ENCODE results near the gene KDM4B. TPM values are rescaled to one million over a fixed set of nuclear protein-coding genes. Genes with fewer than 3 reads are reported as not detected.
"Not testable (repeated sequence)": the region's sequence is repeated elsewhere in the genome, so short reads cannot be mapped to it uniquely, and the experiment has no call there.

KDM4B gene
- total RNA-seq, 4 donors from 2014 or later, result 29.2 to 43.8 (median 38.7) TPM

DNA sequence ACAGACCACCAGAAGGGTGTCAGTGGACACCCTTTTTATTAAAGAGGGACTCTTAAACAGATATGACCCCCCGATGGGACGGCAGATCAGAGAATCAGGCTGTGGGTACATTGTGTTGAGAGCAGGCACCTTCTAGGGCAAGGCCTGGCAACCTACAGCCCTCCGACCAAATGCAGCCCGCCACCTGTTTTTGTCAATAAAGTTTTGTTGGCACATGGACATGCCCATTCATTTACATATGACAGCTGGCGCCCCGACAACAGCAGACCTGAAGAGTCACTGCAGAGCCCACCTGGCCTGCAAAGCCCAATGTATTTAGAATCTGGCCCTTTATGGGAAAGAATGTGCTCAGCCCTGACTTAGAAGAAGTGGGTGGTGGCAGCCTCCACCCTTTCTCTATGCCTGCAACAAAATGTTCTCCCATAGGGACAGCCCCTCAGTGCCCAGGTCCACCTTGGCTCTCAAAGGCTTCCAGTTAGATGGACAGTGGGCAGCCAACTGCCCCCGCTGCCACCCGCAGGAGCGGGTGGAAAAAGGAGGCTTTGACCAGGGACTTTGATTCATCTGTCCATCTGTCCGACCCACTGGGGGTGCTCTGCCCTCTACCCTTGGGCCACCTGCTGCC is 186.8 kb downstream of the KDM4B start:
- H3K27ac ChIP-seq, result no peak overlapping the region
- no peak overlapping the region for H3K4me3 ChIP-seq
- TF ChIP-seq POLR2A (IDR thresholded peaks at IDR 0.05), result no peak
- TF ChIP-seq POLR2AphosphoS5 (IDR thresholded peaks at IDR 0.05), result no peak
- TF ChIP-seq EP300 (IDR thresholded peaks at IDR 0.05), result no peak
- no peak for TF ChIP-seq CTCF (IDR thresholded peaks at IDR 0.05)
- no peaks in the 10 kb centered on the region for H3K27me3 ChIP-seq
- no peaks in the 10 kb centered on the region for H3K4me1 ChIP-seq
- peaks cover 0 to 25% (median 0%) of the 10 kb centered on the region in 3 donors for H3K9me3 ChIP-seq
- 89% methylated on average over 3 of the region's 10 CpGs; no CpG with 5 or more reads in 1 of the 2 donors for WGBS, 2 donors (ENCODE audit: low coverage in 1 of 2)
- peaks cover 0 to 28% of the 10 kb centered on the region in 2 donors for H3K36me3 ChIP-seq
- no peak for ATAC-seq

- TF ChIP-seq POLR2A (IDR thresholded peaks at IDR 0.05) (no peak), CTCF (IDR thresholded peaks at IDR 0.05) (no peak), POLR2AphosphoS5 (IDR thresholded peaks at IDR 0.05) (no peak)
Observed at GRCh38 chr19:5156231-5156986, 187.5 kb downstream of the KDM4B start.

DNA sequence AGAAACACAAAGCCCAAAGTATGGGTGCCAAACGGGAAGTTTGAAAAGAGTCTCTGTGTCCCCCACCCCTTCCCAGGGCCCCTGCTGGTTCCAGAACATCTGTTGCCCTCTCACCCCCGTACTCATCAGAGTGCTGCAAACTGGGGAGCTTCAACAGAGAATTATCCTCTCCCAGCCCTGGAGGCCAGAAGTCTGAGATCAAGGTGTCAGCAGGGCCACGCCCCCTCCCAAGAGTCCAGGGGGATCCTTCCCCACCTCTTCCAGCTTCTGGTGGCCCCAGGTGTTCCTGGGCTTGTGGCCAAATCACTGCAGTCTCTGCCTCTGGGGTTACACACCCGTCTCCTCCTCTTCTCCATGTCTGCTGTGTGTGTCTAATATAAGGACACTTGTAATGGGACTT is 188.3 kb downstream of the KDM4B start:
- Histone ChIP-seq H3K9me3 (peaks cover 0 to 25% (median 0%) of the 10 kb centered on the region in 3 donors), H3K36me3 (peaks cover 0 to 13% of the 10 kb centered on the region in 2 donors), H3K27me3 (no peaks in the 10 kb centered on the region), H3K4me3 (no peak overlapping the region), H3K27ac (no peak overlapping the region), H3K4me1 (no peaks in the 10 kb centered on the region)
- TF ChIP-seq POLR2A (IDR thresholded peaks at IDR 0.05), result no peak
- no peak for TF ChIP-seq POLR2AphosphoS5 (IDR thresholded peaks at IDR 0.05)
- WGBS, 2 donors (ENCODE audit: low coverage in 1 of 2), result 35% methylated on average over 2 of the region's 4 CpGs; no CpG with 5 or more reads in 1 of the 2 donors
- no peak for ATAC-seq

More at GRCh38 chr19:5156231-5156986, 187.5 kb downstream of the KDM4B start:
- Histone ChIP-seq H3K9me3 (peaks cover 0 to 25% (median 0%) of the 10 kb centered on the region in 3 donors), H3K27me3 (no peaks in the 10 kb centered on the region), H3K36me3 (peaks cover 0 to 20% of the 10 kb centered on the region in 2 donors), H3K4me3 (no peak overlapping the region), H3K27ac (no peak overlapping the region), H3K4me1 (no peaks in the 10 kb centered on the region)
- ATAC-seq, result no peak
- WGBS, 2 donors (ENCODE audit: low coverage in 1 of 2), result 36 to 55% methylated on average over 3 to 5 of the region's 23 CpGs

GRCh38 chr19:5158549-5159134 is 189.7 kb downstream of the KDM4B start:
- WGBS, 2 donors (ENCODE audit: low coverage in 1 of 2), result 97 to 100% methylated on average over 3 to 7 of the region's 7 CpGs
- not testable (repeated sequence) for H3K4me3 ChIP-seq, H3K27me3 ChIP-seq, H3K4me1 ChIP-seq, ATAC-seq, H3K36me3 ChIP-seq, H3K27ac ChIP-seq
- peaks cover 0 to 25% (median 0%) of the 10 kb centered on the region in 3 donors for H3K9me3 ChIP-seq

- not testable (repeated sequence) for H3K27me3 ChIP-seq, ATAC-seq, H3K27ac ChIP-seq, H3K4me3 ChIP-seq, H3K36me3 ChIP-seq, H3K4me1 ChIP-seq
- WGBS, 2 donors (ENCODE audit: low coverage in 1 of 2), result 55% methylated on average over 2 of the region's 2 CpGs; no CpG with 5 or more reads in 1 of the 2 donors
- peaks cover 0 to 31% (median 0%) of the 10 kb centered on the region in 3 donors for H3K9me3 ChIP-seq
Observed at GRCh38 chr19:5160158-5160795, 191.4 kb downstream of the KDM4B start.

DNA sequence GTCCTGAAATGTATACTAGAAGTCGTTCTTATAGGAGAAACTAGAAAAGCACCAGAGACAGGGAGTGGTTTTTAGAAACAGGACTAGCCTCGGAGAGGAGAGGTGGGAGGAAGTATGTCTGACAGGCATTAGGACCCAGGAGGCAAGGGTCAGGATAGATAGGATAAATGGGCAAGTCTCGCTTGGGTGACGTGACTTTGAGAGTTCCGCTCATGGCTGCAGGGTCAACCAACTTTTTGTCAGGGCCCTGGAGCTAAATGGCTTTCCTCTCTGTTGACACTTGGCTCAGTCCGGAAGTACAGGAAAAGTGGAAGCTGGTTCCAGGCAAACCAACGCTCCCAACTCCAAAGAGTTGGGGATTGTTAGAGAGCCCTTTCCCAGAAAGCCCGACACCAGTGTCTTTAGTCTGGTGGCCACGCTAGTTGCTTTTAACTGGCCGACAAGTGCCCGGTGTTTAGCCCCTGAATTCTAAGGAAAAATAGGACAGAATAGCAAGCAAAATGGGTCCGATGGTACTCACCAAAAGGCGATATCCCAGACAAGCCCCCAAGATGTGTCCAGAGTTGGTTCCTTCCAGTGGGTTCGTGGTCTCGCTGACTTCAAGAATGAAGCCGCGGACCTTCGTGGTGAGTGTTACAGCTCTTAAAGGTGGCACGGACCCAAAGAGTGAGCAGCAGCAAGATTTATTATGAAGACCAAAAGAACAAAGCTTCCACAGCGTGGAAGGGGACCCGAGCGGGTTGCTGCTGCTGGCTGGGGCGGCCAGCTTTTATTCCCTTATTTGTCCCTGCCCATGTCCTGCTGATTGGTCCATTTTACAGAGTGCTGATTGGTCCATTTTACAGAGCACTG is 196.2 kb downstream of the KDM4B start:
- H3K27me3 ChIP-seq, H3K36me3 ChIP-seq, H3K4me3 ChIP-seq, H3K9me3 ChIP-seq, H3K4me1 ChIP-seq, H3K27ac ChIP-seq, ATAC-seq: not testable (repeated sequence)
- WGBS, 2 donors (ENCODE audit: low coverage in 1 of 2), result 62 to 69% methylated on average over 10 of the region's 23 CpGs

Measured in gastroesophageal sphincter (tissue), 4 donors.